ENCODE data around the gene CUEDC2. TPM values are rescaled to one million over a fixed set of nuclear protein-coding genes. Genes with fewer than 3 reads are reported as not detected.
A peak's percentile ranks its signal among the peaks of the same experiment; 100 is the strongest.

Gene CUEDC2
- total RNA-seq, 1 donor from 2014 or later = 44.8 TPM

DNA sequence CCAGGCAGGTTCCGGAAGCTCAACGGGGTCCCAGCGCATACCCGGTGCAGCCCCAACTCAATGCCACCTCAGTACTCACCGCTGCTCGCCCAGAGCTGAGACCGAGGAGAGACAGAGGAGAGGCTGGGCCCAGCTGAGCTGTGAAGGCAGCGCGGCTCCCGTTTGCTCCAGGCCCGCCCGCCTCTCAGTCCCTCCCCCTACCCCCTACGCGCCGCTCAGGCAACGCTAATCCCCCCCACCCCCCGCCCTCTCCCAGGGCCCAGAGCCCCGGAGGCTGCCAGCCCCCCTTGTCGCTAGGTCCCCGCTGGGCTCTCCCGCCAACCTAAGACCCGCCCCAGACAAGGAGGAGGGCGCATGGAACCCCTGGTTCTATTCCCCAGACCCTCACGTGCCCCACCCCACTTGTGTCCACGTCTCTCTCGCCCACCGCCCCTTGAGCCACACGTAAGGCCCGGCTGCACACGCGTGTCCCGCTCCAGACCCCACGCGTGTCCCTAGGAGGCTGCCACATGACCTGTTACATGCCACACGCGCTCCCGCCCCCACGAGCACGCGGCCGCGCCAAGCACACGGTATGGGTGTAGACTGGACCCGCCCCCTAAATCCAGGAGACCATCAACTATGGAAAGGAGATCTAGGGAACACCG lies 13.6 kb downstream of the CUEDC2 start, which contains the start of gene PSD:
Gene PSD (minus strand): TSS at position 164 of the 647 bp plus-strand sequence. CDS start 1,747 bp downstream, outside the sequence.
- Histone ChIP-seq H3K27ac (no peak within 1 kb of the TSS), H3K27me3 (peaks cover 36% of the 10 kb centered on the region)
- intact Hi-C loops (cut with DNase I) = no loop called here

DNA sequence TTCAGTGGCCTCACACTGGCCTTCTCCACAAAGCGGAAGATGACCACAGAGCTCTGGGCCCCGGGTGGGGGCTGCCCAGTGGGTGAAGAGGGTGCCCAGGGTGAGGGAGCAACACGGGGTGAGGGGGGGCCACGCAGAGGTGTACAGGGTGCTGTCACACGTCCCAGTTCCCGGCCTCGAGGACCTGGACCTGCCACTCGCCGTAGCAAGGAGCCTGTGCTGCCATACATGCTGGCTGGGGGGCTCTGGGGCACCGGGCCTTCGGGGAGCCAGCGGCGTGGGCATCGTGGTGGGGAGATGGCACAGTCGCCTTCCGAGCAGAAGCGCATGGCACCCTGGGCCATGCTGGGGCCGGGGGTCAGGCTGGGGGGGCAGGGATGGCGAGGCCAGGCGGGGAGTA lies 15.7 kb downstream of the CUEDC2 start:
- ATAC-seq = no peak
- Histone ChIP-seq H3K36me3 (no peaks in the 10 kb centered on the region), H3K4me1 (peaks cover 14% of the 10 kb centered on the region), H3K4me3 (no peak overlapping the region), H3K27me3 (peaks cover 57% of the 10 kb centered on the region), H3K9me3 (no peaks in the 10 kb centered on the region), H3K27ac (no peak overlapping the region)
- TF ChIP-seq, protein P1, sequence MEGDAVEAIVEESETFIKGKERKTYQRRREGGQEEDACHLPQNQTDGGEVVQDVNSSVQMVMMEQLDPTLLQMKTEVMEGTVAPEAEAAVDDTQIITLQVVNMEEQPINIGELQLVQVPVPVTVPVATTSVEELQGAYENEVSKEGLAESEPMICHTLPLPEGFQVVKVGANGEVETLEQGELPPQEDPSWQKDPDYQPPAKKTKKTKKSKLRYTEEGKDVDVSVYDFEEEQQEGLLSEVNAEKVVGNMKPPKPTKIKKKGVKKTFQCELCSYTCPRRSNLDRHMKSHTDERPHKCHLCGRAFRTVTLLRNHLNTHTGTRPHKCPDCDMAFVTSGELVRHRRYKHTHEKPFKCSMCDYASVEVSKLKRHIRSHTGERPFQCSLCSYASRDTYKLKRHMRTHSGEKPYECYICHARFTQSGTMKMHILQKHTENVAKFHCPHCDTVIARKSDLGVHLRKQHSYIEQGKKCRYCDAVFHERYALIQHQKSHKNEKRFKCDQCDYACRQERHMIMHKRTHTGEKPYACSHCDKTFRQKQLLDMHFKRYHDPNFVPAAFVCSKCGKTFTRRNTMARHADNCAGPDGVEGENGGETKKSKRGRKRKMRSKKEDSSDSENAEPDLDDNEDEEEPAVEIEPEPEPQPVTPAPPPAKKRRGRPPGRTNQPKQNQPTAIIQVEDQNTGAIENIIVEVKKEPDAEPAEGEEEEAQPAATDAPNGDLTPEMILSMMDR (IDR thresholded peaks at IDR 0.05) = no peak
- intact Hi-C loops (cut with DNase I) = no loop called here
- no peak for DNase-seq

More for the DNA sequence above, 13.6 kb downstream of the CUEDC2 start, which contains the start of gene PSD:
- H3K4me1 ChIP-seq = peaks cover 30% of the 10 kb centered on the region
- ATAC-seq (no peak), DNase-seq (no peak)
- no peaks in the 10 kb centered on the region for H3K9me3 ChIP-seq
- H3K4me3 ChIP-seq = peak within 1 kb of the TSS; percentile 81
- TF ChIP-seq, protein P1 (IDR thresholded peaks at IDR 0.05) = no peak
- peaks cover 8% of the 10 kb centered on the region for H3K36me3 ChIP-seq

DNA sequence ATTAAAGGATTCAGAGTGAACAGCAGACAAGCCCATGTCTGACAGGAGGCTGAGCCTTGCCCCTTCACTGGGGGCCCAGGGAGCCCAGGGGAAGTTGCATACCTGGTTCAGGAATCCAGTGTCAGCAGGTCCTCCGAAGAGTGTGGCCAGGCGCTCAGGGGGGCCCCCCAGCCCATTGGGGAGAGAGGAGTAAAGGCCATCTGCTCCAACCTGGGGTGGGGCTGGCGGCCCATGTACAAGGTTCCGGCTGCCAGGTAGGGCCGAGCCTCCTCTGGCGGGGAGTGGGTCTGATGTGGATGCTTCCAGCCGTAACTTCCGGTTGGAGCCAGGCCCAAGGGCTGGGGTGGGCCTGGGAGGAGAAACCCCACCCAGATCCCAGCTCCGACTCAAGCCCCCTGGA lies 16.1 kb downstream of the CUEDC2 start:
- no peaks in the 10 kb centered on the region for H3K9me3 ChIP-seq
- H3K27ac ChIP-seq = no peak overlapping the region
- peaks cover 61% of the 10 kb centered on the region for H3K27me3 ChIP-seq
- intact Hi-C loops (cut with DNase I) = no loop called here
- TF ChIP-seq, protein P1 (IDR thresholded peaks at IDR 0.05) = no peak
- no peaks in the 10 kb centered on the region for H3K36me3 ChIP-seq
- ATAC-seq = no peak
- peaks cover 14% of the 10 kb centered on the region for H3K4me1 ChIP-seq
- no peak for DNase-seq
- no peak overlapping the region for H3K4me3 ChIP-seq

DNA sequence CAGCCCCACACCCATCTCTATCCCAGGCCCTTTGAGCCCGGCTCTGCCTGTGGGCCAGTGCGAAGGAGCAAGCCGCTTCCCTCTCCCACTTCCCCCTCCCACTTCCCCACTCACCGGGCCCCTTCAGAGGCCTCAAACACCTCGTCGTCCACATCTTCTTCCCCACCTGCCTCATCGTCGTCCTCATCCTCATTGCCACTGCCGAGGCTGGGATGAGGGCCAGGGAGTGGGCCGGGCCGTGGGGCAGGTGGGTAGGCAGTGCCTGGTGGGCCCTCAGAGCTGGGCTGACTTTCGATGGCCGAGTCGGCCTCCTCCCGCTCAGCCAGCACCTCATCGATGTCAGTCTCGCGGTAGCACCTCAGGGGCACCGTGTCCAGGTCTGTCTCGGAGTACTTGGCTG lies 17.6 kb downstream of the CUEDC2 start:
- TF ChIP-seq, protein P1 (IDR thresholded peaks at IDR 0.05) = no peak
- Histone ChIP-seq H3K36me3 (no peaks in the 10 kb centered on the region), H3K4me3 (no peak overlapping the region), H3K4me1 (peaks cover 17% of the 10 kb centered on the region), H3K27me3 (peaks cover 76% of the 10 kb centered on the region), H3K9me3 (no peaks in the 10 kb centered on the region), H3K27ac (no peak overlapping the region)
- ATAC-seq = no peak
- intact Hi-C loops (cut with DNase I) = no loop called here
- no peak for DNase-seq

DNA sequence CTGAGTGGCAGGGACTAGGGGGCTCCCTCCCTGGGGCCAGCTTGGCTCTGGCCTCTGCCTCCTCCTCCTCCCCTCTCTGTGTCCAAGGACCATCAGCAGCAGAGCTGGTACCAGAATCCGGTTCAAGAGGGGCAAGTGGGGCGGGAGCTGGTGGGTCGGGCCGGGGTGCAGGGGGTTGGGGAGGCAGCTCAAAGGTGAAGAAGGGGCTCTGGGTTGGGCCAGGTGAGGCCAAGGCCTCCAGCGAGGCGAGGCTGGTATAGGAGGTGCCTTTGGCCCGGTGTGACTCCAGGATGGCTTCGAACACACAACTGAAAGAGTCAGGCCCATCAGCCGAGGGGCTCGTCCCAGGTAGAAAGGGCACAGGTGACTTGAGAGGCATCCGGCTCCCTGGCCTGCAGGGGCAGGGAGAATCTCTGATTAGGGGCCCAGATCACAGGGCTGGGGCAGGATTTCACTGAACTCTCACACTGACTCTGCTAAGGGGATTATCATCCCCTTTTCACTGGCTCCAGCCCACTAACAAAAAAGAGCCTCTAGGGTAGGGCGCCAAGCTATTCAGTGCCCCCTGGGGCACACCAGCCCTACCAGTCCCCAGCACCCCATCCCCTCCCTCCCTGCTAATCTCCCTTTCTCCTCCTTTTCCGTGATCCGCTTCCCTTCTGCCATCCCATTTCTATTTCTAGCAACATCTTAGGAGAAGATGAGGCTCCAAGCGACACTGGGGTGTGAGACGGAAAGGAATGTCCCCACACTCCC lies 18.4 kb downstream of the CUEDC2 start:
- no peak for ATAC-seq
- intact Hi-C loops (cut with DNase I) = no loop called here

More for the DNA sequence above, 18.4 kb downstream of the CUEDC2 start:
- Histone ChIP-seq H3K27me3 (peaks cover 82% of the 10 kb centered on the region), H3K4me3 (no peak overlapping the region), H3K4me1 (peaks cover 13% of the 10 kb centered on the region), H3K27ac (no peak overlapping the region), H3K36me3 (no peaks in the 10 kb centered on the region), H3K9me3 (no peaks in the 10 kb centered on the region)
- peak; percentile 60 for DNase-seq
- TF ChIP-seq, protein P1 (IDR thresholded peaks at IDR 0.05) = no peak

Measured in upper lobe of right lung (tissue), 1 donor.